HCEC 1CT (cell line): ENCODE data around the gene CSNK2B.

Experiments used
- DNase-seq: peaks from one replicate; pipeline ENCODE4 v3.0.0-alpha.2; 2017

The CSNK2B gene

GRCh38 chr6:31639043-31639442 is 26.8 kb upstream of the CSNK2B start:
- DNase-seq, result peak; percentile 0

GRCh38 chr6:31639449-31639861 is 26.4 kb upstream of the CSNK2B start:
- peak; percentile 63 for DNase-seq

- no peak for DNase-seq
Measured at GRCh38 chr6:31640612-31641011, 25.3 kb upstream of the CSNK2B start.

- no peak for DNase-seq
Measured at GRCh38 chr6:31641370-31641769, 24.5 kb upstream of the CSNK2B start.

- DNase-seq, result no peak
Measured at GRCh38 chr6:31642798-31643570, 22.9 kb upstream of the CSNK2B start.

- peak; percentile 0 for DNase-seq
Measured at GRCh38 chr6:31643818-31644454, 21.9 kb upstream of the CSNK2B start.

GRCh38 chr6:31645325-31645724 is 20.6 kb upstream of the CSNK2B start:
- no peak for DNase-seq

GRCh38 chr6:31651602-31652191 is 14.2 kb upstream of the CSNK2B start:
- DNase-seq, result peak; percentile 77

GRCh38 chr6:31652925-31653724 is 12.8 kb upstream of the CSNK2B start:
- DNase-seq, result peak; percentile 87

GRCh38 chr6:31654574-31655348 is 11.1 kb upstream of the CSNK2B start:
- DNase-seq, result no peak

GRCh38 chr6:31655349-31656237 is 10.3 kb upstream of the CSNK2B start, which contains the start of gene APOM:
APOM (plus strand) TSS chr6:31655894; CDS start chr6:31655967, 73 bp downstream.
- no peak for DNase-seq

- no peak for DNase-seq
Measured at GRCh38 chr6:31657406-31658157, 8.3 kb upstream of the CSNK2B start.

- DNase-seq, result no peak
Measured at GRCh38 chr6:31658158-31658688, 7.7 kb upstream of the CSNK2B start.

- DNase-seq, result no peak
Measured at GRCh38 chr6:31658983-31659648, 6.8 kb upstream of the CSNK2B start.

GRCh38 chr6:31659649-31660380 is 6.1 kb upstream of the CSNK2B start:
- peak; percentile 47 for DNase-seq

- DNase-seq, result peak; percentile 85
Measured at GRCh38 chr6:31660381-31661261, 5.3 kb upstream of the CSNK2B start, which contains the start of gene C6orf47. C6orf47 (minus strand) TSS chr6:31660778; CDS start chr6:31659947, 831 bp downstream.

GRCh38 chr6:31661262-31662123 is 4.4 kb upstream of the CSNK2B start:
- no peak for DNase-seq
